DND-41 (cell line): ENCODE data around the gene HHEX.
"Not testable (repeated sequence)": the region's sequence is repeated elsewhere in the genome, so short reads cannot be mapped to it uniquely, and the experiment has no call there.

Experiments used
- CTCF ChIP-seq: IDR thresholded peaks from 2 replicates; pipeline ENCODE4 v1.5.1; 2012; ENCODE audit warnings: borderline replicate concordance, low read length, moderate library complexity, mild to moderate bottlenecking; ENCODE audit not compliant: poor library complexity, severe bottlenecking; ENCODE audit errors: extremely low read depth
- EZH2 ChIP-seq: IDR thresholded peaks from 3 replicates; pipeline ENCODE4 v1.6.1; 2012; ENCODE audit warnings: borderline replicate concordance, low read depth, mild to moderate bottlenecking, moderate library complexity, low read length, inconsistent platforms; ENCODE audit not compliant: severe bottlenecking

DNA sequence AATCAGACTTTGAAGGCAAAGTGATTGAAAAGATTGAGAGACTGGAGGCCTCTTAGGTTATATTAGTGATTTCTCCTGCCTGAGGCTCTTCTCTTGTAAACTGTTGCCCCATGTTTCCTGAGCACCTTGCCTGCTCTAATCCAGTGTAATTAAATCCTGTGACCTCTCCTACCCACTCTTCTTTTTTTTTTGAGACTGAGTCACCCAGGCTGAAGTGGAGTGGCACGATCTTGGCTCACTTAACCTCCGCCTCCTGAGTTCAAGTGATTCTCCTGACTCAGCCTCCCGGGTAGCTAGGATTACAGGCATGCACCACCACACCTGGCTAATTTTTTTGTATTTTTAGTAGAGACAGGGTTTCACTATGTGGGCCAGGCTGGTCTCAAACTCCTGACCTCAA is 38.9 kb upstream of the HHEX start:
- TF ChIP-seq CTCF, EZH2: not testable (repeated sequence)
